GM18519 (cell line): ENCODE data around the gene NEGR1.

Source experiments
- ATAC-seq: cut with Tn5 transposase; IDR thresholded peaks from one replicate; pipeline ENCODE4 v1.9.1; 2021; ENCODE audit warnings: mild to moderate bottlenecking, moderate library complexity; ENCODE audit not compliant: unreplicated experiment, low FRiP score

The NEGR1 gene

GRCh38 chr1:71599306-71599705, 683.0 kb downstream of the NEGR1 start:
- ATAC-seq = no peak

GRCh38 chr1:71593523-71593922, 688.8 kb downstream of the NEGR1 start:
- no peak for ATAC-seq

- no peak for ATAC-seq
Observed at GRCh38 chr1:71592646-71593274, 689.6 kb downstream of the NEGR1 start.

GRCh38 chr1:71589005-71589404, 693.3 kb downstream of the NEGR1 start:
- no peak for ATAC-seq

GRCh38 chr1:71587961-71588360, 694.4 kb downstream of the NEGR1 start:
- no peak for ATAC-seq

GRCh38 chr1:71586030-71586429, 696.3 kb downstream of the NEGR1 start:
- no peak for ATAC-seq

- no peak for ATAC-seq
Observed at GRCh38 chr1:71583756-71584155, 698.6 kb downstream of the NEGR1 start.

GRCh38 chr1:71582673-71583072, 699.7 kb downstream of the NEGR1 start:
- ATAC-seq = no peak

- ATAC-seq = no peak
Observed at GRCh38 chr1:71577451-71578131, 704.7 kb downstream of the NEGR1 start.

GRCh38 chr1:71572038-71572437, 710.3 kb downstream of the NEGR1 start:
- no peak for ATAC-seq

- no peak for ATAC-seq
Observed at GRCh38 chr1:71566413-71566812, 715.9 kb downstream of the NEGR1 start.

- ATAC-seq = no peak
Observed at GRCh38 chr1:71565831-71566230, 716.5 kb downstream of the NEGR1 start.

- ATAC-seq = no peak
Observed at GRCh38 chr1:71565262-71565661, 717.1 kb downstream of the NEGR1 start.

GRCh38 chr1:71562298-71562697, 720.0 kb downstream of the NEGR1 start:
- ATAC-seq = no peak

- ATAC-seq = no peak
Observed at GRCh38 chr1:71561729-71562128, 720.6 kb downstream of the NEGR1 start.

- no peak for ATAC-seq
Observed at GRCh38 chr1:71561206-71561605, 721.1 kb downstream of the NEGR1 start.

- no peak for ATAC-seq
Observed at GRCh38 chr1:71559880-71560279, 722.5 kb downstream of the NEGR1 start.

GRCh38 chr1:71557138-71557537, 725.2 kb downstream of the NEGR1 start:
- no peak for ATAC-seq

GRCh38 chr1:71548398-71548890, 733.9 kb downstream of the NEGR1 start:
- ATAC-seq = no peak

- ATAC-seq = no peak
Observed at GRCh38 chr1:71542155-71542554, 740.2 kb downstream of the NEGR1 start.

GRCh38 chr1:71533950-71534349, 748.4 kb downstream of the NEGR1 start:
- no peak for ATAC-seq

GRCh38 chr1:71532343-71532742, 750.0 kb downstream of the NEGR1 start:
- no peak for ATAC-seq
